Measurements from ENCODE around the gene GDAP1L1.

- TF ChIP-seq CTCF (IDR thresholded peaks at IDR 0.05) (no peak), POLR2A (IDR thresholded peaks at IDR 0.05) (no peak)
Observed at GRCh38 chr20:44247131-44247571, at the start of gene GDAP1L1.

Data from lower leg skin (tissue), 3 donors.